ENCODE data around the gene PLEK. TPM values are rescaled to one million over a fixed set of nuclear protein-coding genes. Genes with fewer than 3 reads are reported as not detected.

The PLEK gene
- total RNA-seq, 1 experiment from 2014 or later = 0.13 TPM

GRCh38 chr2:68356599-68357239 is 8.4 kb upstream of the PLEK start:
- POLR2A ChIA-PET = no interaction called here
- no peaks in the 10 kb centered on the region for H3K4me1 ChIP-seq (ENCODE audit: control insufficient read depth, insufficient read depth, low read length)
- DNase-seq (ENCODE audit: low read depth, low spot score) (no peak), ATAC-seq (no peak)
- H3K9me3 ChIP-seq (ENCODE audit: control insufficient read depth, insufficient read depth, low read depth, low read length) = no peaks in the 10 kb centered on the region
- H3K4me3 ChIP-seq (ENCODE audit: low read depth in 2 of 2, low read length in 2 of 2) = no peak overlapping the region
- intact Hi-C loops (cut with micrococcal nuclease; ENCODE audit: unreplicated experiment) (no loop called here), in situ Hi-C loops (cut with HindIII; ENCODE audit: low pct_unique_long_range_greater_than_20kb, low sequenced_read_pairs) (no loop called here)
- H3K36me3 ChIP-seq (ENCODE audit: control insufficient read depth, insufficient read depth, low read length) = no peaks in the 10 kb centered on the region
- BruUV-seq (replicated peaks) = no TSS peak
- H3K27me3 ChIP-seq (ENCODE audit: control insufficient read depth, insufficient read depth, low read length) = no peaks in the 10 kb centered on the region; the same call in 1 of the 2 replicates
- CTCF ChIA-PET = no interaction called here
- H3K27ac ChIP-seq (ENCODE audit: low read length) = no peak overlapping the region
- TF ChIP-seq SIN3A (IDR thresholded peaks at IDR 0.05; ENCODE audit: borderline replicate concordance, insufficient read depth, low read depth, low read length) = no peak
- TF ChIP-seq REST (IDR thresholded peaks at IDR 0.05; ENCODE audit: insufficient read depth in 1 of 2, low read depth in 2 of 2, low read length in 1 of 2) = no peak
- TF ChIP-seq TCF7L2 (IDR thresholded peaks at IDR 0.05; ENCODE audit: low read depth, low read length) = no peak
- TF ChIP-seq CTCF (IDR thresholded peaks at IDR 0.05) = no peak
- no peak for TF ChIP-seq POLR2AphosphoS5 (IDR thresholded peaks at IDR 0.05; ENCODE audit: low read depth, low read length)

GRCh38 chr2:68357605-68358337 is 7.3 kb upstream of the PLEK start:
- H3K4me1 ChIP-seq (ENCODE audit: control insufficient read depth, insufficient read depth, low read length) = no peaks in the 10 kb centered on the region
- in situ Hi-C loops (cut with HindIII; ENCODE audit: low pct_unique_long_range_greater_than_20kb, low sequenced_read_pairs) = no loop called here
- BruUV-seq (replicated peaks) = no TSS peak
- DNase-seq (ENCODE audit: low read depth, low spot score) = no peak
- TF ChIP-seq POLR2AphosphoS5 (IDR thresholded peaks at IDR 0.05; ENCODE audit: low read depth, low read length) (no peak), SIN3A (IDR thresholded peaks at IDR 0.05; ENCODE audit: borderline replicate concordance, insufficient read depth, low read depth, low read length) (no peak), CTCF (IDR thresholded peaks at IDR 0.05) (peak; percentile 52), TCF7L2 (IDR thresholded peaks at IDR 0.05; ENCODE audit: low read depth, low read length) (no peak), REST (IDR thresholded peaks at IDR 0.05; ENCODE audit: insufficient read depth in 1 of 2, low read depth in 2 of 2, low read length in 1 of 2) (no peak)
- ATAC-seq = peak; percentile 80
- no peak overlapping the region for H3K27ac ChIP-seq (ENCODE audit: low read length)
- no peaks in the 10 kb centered on the region for H3K9me3 ChIP-seq (ENCODE audit: control insufficient read depth, insufficient read depth, low read depth, low read length)
- ChIA-PET CTCF (interaction anchor here (1.1 kb wide), 1 partner anchor 84 kb away, joined by 3 read pairs; no protein-coding TSS in a partner anchor), POLR2A (no interaction called here)
- intact Hi-C loops (cut with micrococcal nuclease; ENCODE audit: unreplicated experiment) = no loop called here
- no peak overlapping the region for H3K4me3 ChIP-seq (ENCODE audit: low read depth in 2 of 2, low read length in 2 of 2)
- H3K36me3 ChIP-seq (ENCODE audit: control insufficient read depth, insufficient read depth, low read length) = no peaks in the 10 kb centered on the region
- no peaks in the 10 kb centered on the region; the same call in 1 of the 2 replicates for H3K27me3 ChIP-seq (ENCODE audit: control insufficient read depth, insufficient read depth, low read length)
